Measurements from ENCODE around the gene SFTA2.

- no peak for TF ChIP-seq TAF1 (IDR thresholded peaks at IDR 0.05; ENCODE audit: low read depth)
- TF ChIP-seq CTCF (IDR thresholded peaks at IDR 0.05; ENCODE audit: poor library complexity, severe bottlenecking) = no peak
- TF ChIP-seq POLR2AphosphoS5 (IDR thresholded peaks at IDR 0.05) = no peak
- TF ChIP-seq RAD21 (conservative IDR thresholded peaks at IDR 0.05) = no peak
- TF ChIP-seq SMC3 (conservative IDR thresholded peaks at IDR 0.05; ENCODE audit: poor library complexity) = no peak
- TF ChIP-seq EZH2 (IDR thresholded peaks at IDR 0.05; ENCODE audit: borderline replicate concordance, insufficient read depth, low read length, poor library complexity, severe bottlenecking) = no peak
- TF ChIP-seq MXI1 (conservative IDR thresholded peaks at IDR 0.05; ENCODE audit: poor library complexity, severe bottlenecking) = no peak
- TF ChIP-seq, protein P1, sequence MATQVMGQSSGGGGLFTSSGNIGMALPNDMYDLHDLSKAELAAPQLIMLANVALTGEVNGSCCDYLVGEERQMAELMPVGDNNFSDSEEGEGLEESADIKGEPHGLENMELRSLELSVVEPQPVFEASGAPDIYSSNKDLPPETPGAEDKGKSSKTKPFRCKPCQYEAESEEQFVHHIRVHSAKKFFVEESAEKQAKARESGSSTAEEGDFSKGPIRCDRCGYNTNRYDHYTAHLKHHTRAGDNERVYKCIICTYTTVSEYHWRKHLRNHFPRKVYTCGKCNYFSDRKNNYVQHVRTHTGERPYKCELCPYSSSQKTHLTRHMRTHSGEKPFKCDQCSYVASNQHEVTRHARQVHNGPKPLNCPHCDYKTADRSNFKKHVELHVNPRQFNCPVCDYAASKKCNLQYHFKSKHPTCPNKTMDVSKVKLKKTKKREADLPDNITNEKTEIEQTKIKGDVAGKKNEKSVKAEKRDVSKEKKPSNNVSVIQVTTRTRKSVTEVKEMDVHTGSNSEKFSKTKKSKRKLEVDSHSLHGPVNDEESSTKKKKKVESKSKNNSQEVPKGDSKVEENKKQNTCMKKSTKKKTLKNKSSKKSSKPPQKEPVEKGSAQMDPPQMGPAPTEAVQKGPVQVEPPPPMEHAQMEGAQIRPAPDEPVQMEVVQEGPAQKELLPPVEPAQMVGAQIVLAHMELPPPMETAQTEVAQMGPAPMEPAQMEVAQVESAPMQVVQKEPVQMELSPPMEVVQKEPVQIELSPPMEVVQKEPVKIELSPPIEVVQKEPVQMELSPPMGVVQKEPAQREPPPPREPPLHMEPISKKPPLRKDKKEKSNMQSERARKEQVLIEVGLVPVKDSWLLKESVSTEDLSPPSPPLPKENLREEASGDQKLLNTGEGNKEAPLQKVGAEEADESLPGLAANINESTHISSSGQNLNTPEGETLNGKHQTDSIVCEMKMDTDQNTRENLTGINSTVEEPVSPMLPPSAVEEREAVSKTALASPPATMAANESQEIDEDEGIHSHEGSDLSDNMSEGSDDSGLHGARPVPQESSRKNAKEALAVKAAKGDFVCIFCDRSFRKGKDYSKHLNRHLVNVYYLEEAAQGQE (IDR thresholded peaks at IDR 0.05; ENCODE audit: borderline replicate concordance) = no peak
Observed at GRCh38 chr6:30930506-30930905, 1.5 kb downstream of the SFTA2 start.
